Fibroblast of lung (primary cell): Measurements from ENCODE around the gene CFAP100. TPM values are rescaled to one million over a fixed set of nuclear protein-coding genes. Genes with fewer than 3 reads are reported as not detected.
A peak's percentile ranks its signal among the peaks of the same experiment; 100 is the strongest.

Experiments
- DNase-seq, 2 donors: peaks; one replicate each; pipeline versions ENCODE4 v3.0.0 to v3.0.0-alpha.2; 2010; ENCODE audit warnings: low read depth in 2 of 2
- H2AFZ ChIP-seq: 2 replicates; pipeline ENCODE4 v1.5.1; 2012; ENCODE audit warnings: low read length, control low read depth, inconsistent platforms
- H3K27ac ChIP-seq: 2 replicates; pipeline ENCODE4 v1.5.1; 2011; ENCODE audit warnings: low read length, control low read depth; ENCODE audit not compliant: insufficient read depth
- H3K27me3 ChIP-seq: 2 replicates; pipeline ENCODE4 v1.5.1; 2011; ENCODE audit warnings: mild to moderate bottlenecking, low read length; ENCODE audit not compliant: control insufficient read depth, insufficient read depth
- H3K36me3 ChIP-seq: 2 replicates; pipeline ENCODE4 v1.5.1; 2011; ENCODE audit warnings: low read length; ENCODE audit not compliant: control insufficient read depth, insufficient read depth
- H3K4me1 ChIP-seq: 2 replicates; pipeline ENCODE4 v1.5.1; 2011; ENCODE audit warnings: low read length; ENCODE audit not compliant: control insufficient read depth, insufficient read depth; ENCODE audit errors: extremely low read depth
- H3K4me2 ChIP-seq: 2 replicates; pipeline ENCODE4 v1.5.1; 2011; ENCODE audit warnings: low read length, control low read depth; ENCODE audit not compliant: insufficient read depth; ENCODE audit errors: extremely low read depth
- H3K4me3 ChIP-seq, 4 experiments: fragments of 200-600 bp in 1 of 4; sonication (generic) in 1 of 4; replicated peaks in 1 of 4; 2 replicates each; pipeline ENCODE4 v1.5.1; 2011 to 2016; ENCODE audit warnings: low read length in 4 of 4, low read depth in 3 of 4, mild to moderate bottlenecking in 3 of 4, control low read depth in 2 of 4, inconsistent platforms in 1 of 4, mixed read lengths in 1 of 4; ENCODE audit not compliant: insufficient read depth in 1 of 4; ENCODE audit errors: control extremely low read depth in 1 of 4
- H3K79me2 ChIP-seq: 2 replicates; pipeline ENCODE4 v1.5.1; 2012; ENCODE audit warnings: mild to moderate bottlenecking, low read length, inconsistent platforms; ENCODE audit not compliant: control insufficient read depth, insufficient read depth
- H3K9ac ChIP-seq: 2 replicates; pipeline ENCODE4 v1.5.1; 2011; ENCODE audit warnings: mild to moderate bottlenecking, low read length, control low read depth; ENCODE audit not compliant: insufficient read depth
- H3K9me3 ChIP-seq: 2 replicates; pipeline ENCODE4 v1.5.1; 2012; ENCODE audit warnings: low read depth, low read length; ENCODE audit not compliant: control insufficient read depth, insufficient read depth
- H4K20me1 ChIP-seq: 2 replicates; pipeline ENCODE4 v1.5.1; 2011; ENCODE audit warnings: low read length; ENCODE audit not compliant: control insufficient read depth, insufficient read depth; ENCODE audit errors: extremely low read depth
- EZH2 ChIP-seq: IDR thresholded peaks from 2 replicates; pipeline ENCODE4 v1.5.1; 2012; ENCODE audit warnings: low read length, control low read depth, mild to moderate bottlenecking; ENCODE audit errors: missing control alignments
- polyA plus RNA-seq, 2 donors: library from polyadenylated mRNA; depleted of rRNA in 1 of 2; stranded (reverse) in 1 of 2; unstranded in 1 of 2; fragments of >200 nt; gene quantifications; 2 replicates each; pipeline ENCODE4 v1.2.1, GENCODE V29; 2011 to 2012; ENCODE audit warnings: missing spikeins in 1 of 2
- total RNA-seq: library from RNA; depleted of rRNA; stranded (reverse); fragments of >200 nt; gene quantifications from 2 replicates; pipeline ENCODE4 v1.2.1, GENCODE V29; 2014
- TF ChIP-seq, protein P1 (sequence below), 2 donors: IDR thresholded peaks in 1 of 2; conservative IDR thresholded peaks in 1 of 2; 1 replicate in 1 of 2; 2 replicates in 1 of 2; pipeline ENCODE4 v1.5.1; 2011 to 2012; ENCODE audit warnings: low read length in 2 of 2, control low read depth in 1 of 2, inconsistent platforms in 1 of 2, low read depth in 1 of 2, mild to moderate bottlenecking in 1 of 2

The CFAP100 gene
- total and polyA plus RNA-seq, 2 donors (not counting 1 experiment from before 2014, with no cell fraction given) = not detected

DNA sequence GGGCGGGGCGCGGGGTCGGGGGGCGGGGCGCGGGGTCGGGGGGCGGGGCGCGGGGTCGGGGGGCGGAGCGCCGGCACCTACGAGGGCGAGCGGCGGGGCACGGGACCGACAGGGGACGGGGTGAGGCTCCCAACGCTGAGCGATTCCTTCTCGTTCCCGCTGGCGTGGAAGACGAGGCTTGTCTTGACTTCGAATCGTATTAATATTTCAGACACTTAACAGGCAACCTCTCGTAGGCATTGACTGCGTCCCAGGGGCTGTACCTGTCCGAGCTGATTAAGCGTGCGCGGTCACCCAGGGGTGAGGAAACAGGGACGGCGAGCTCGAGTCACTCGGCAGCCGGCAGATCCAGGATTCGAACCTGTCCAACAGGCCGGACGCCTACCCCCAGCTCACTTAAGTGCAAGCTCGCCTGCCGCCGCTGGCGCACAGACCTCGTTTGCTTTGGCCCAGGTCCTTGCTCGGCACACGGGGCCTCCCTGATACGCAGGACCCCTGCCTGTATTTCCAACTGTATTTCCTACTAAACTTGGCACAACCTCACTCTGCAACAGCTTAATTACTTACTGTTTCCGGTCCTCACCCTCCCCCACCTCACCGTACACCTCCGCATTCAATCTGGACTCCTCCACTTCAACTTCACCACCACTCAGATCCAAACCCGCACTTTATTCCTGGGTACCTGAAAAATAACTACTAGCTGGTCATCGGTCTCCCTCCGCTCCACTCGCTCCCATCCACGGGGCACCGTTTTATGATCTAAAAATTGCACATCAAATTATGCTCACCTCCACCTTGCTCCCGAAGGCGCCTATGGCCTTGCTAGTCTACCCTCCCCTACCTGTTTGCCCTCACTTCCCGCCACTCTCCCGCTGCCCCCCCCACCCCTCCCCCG, 81.7 kb downstream of the CFAP100 start:
- H3K9ac ChIP-seq = peak overlapping the region; percentile 65
- peak in 1 of 2 donors; percentile 34 for DNase-seq
- no peaks in the 10 kb centered on the region for H3K27me3 ChIP-seq
- peak overlapping the region; percentile 64 for H3K27ac ChIP-seq
- H3K4me1 ChIP-seq = peaks cover 7% of the 10 kb centered on the region
- no peaks in the 10 kb centered on the region for H3K36me3 ChIP-seq
- H3K9me3 ChIP-seq = no peaks in the 10 kb centered on the region
- H3K4me2 ChIP-seq = peak overlapping the region; percentile 99
- H3K79me2 ChIP-seq = peaks cover 29% of the 10 kb centered on the region
- H4K20me1 ChIP-seq = no peaks in the 10 kb centered on the region
- H2AFZ ChIP-seq = peak overlapping the region; percentile 100
- peak overlapping the region; percentile 78 to 91 (median 86) for H3K4me3 ChIP-seq
- no peak for TF ChIP-seq EZH2
- TF ChIP-seq, protein P1, sequence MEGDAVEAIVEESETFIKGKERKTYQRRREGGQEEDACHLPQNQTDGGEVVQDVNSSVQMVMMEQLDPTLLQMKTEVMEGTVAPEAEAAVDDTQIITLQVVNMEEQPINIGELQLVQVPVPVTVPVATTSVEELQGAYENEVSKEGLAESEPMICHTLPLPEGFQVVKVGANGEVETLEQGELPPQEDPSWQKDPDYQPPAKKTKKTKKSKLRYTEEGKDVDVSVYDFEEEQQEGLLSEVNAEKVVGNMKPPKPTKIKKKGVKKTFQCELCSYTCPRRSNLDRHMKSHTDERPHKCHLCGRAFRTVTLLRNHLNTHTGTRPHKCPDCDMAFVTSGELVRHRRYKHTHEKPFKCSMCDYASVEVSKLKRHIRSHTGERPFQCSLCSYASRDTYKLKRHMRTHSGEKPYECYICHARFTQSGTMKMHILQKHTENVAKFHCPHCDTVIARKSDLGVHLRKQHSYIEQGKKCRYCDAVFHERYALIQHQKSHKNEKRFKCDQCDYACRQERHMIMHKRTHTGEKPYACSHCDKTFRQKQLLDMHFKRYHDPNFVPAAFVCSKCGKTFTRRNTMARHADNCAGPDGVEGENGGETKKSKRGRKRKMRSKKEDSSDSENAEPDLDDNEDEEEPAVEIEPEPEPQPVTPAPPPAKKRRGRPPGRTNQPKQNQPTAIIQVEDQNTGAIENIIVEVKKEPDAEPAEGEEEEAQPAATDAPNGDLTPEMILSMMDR (conservative IDR thresholded peaks at IDR 0.05 in 1 of 2, IDR thresholded peaks at IDR 0.05 in 1 of 2; ENCODE audit: low read depth in 1 of 2, low read length in 2 of 2) = no peak

DNA sequence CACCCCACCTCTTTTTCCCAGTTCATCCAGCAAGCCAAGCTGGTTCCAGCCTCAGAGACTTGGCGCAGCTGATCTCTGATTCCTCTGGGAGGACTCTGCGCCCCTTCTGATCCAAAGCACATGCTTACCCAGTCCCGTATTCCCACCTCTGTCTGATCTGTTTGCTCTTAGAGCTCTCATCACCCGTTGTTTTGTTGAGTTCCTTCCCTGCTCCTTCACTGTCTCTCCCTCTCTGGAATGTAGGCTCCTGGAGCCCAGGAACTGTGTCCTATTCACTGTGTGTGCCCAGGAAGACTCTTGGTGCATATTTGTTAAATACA, 82.3 kb downstream of the CFAP100 start:
- no peak for TF ChIP-seq EZH2
- TF ChIP-seq, protein P1 (conservative IDR thresholded peaks at IDR 0.05 in 1 of 2, IDR thresholded peaks at IDR 0.05 in 1 of 2; ENCODE audit: low read depth in 1 of 2, low read length in 2 of 2) = no peak
- Histone ChIP-seq H2AFZ (no peak overlapping the region), H3K4me1 (peaks cover 7% of the 10 kb centered on the region), H3K4me3 (no peak overlapping the region), H3K9me3 (no peaks in the 10 kb centered on the region), H3K27me3 (no peaks in the 10 kb centered on the region), H3K27ac (no peak overlapping the region), H3K9ac (no peak overlapping the region), H3K79me2 (peaks cover 26% of the 10 kb centered on the region), H3K36me3 (no peaks in the 10 kb centered on the region), H3K4me2 (no peak overlapping the region), H4K20me1 (no peaks in the 10 kb centered on the region)
- DNase-seq = no peak

DNA sequence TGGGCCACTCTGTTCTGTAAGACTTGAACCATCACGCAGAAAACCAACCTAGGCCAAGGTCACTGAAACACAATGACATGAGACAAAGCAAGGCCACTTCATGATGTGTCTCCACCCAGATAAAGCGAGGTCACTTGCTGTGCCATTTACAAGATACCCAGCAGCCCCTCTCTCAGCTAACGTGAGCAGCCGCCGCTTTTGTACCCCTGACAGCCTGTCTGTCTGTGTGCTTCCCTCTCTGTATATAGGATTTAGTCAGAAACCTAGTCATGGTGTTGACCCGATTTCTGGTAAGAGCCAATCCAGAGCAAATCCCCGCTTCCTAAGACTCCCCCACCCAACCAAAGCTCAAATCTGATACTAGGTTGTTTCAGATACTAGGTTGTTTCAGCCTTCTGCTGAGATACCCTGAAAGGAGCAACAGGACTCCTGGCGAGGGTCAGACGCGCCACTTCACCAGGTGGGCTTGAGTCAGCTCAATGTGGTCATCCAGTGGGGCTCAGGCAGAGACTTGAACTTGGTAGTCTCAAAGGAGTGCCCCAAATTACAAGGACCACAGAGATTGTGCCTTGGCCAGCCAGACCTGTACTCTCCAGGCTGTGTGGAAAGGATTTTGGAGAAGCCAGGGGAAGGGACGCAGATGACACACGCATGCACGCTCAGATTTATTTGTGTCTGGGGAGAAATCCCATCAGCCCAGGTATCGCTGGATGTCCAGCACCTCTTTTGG, 84.0 kb downstream of the CFAP100 start:
- H3K27me3 ChIP-seq = no peaks in the 10 kb centered on the region
- H2AFZ ChIP-seq = no peak overlapping the region
- no peaks in the 10 kb centered on the region for H4K20me1 ChIP-seq
- H3K4me2 ChIP-seq = no peak overlapping the region
- peaks cover 11% of the 10 kb centered on the region for H3K79me2 ChIP-seq
- peaks cover 2% of the 10 kb centered on the region for H3K4me1 ChIP-seq
- no peak for DNase-seq
- H3K36me3 ChIP-seq = no peaks in the 10 kb centered on the region
- no peak overlapping the region for H3K27ac ChIP-seq
- TF ChIP-seq, protein P1 (conservative IDR thresholded peaks at IDR 0.05 in 1 of 2, IDR thresholded peaks at IDR 0.05 in 1 of 2; ENCODE audit: low read depth in 1 of 2, low read length in 2 of 2) = no peak
- TF ChIP-seq EZH2 = no peak
- H3K9me3 ChIP-seq = no peaks in the 10 kb centered on the region
- no peak overlapping the region for H3K4me3 ChIP-seq
- no peak overlapping the region for H3K9ac ChIP-seq
